CD14-positive monocyte (primary cell): ENCODE data around the gene EN2. TPM values are rescaled to one million over a fixed set of nuclear protein-coding genes. Genes with fewer than 3 reads are reported as not detected.

Source experiments
- DNase-seq, 3 donors: peaks; one replicate each; pipeline ENCODE4 v3.0.0-alpha.2; 2011 to 2022
- H2AFZ ChIP-seq: 2 replicates; pipeline ENCODE4 v1.6.0; 2012; ENCODE audit warnings: mild to moderate bottlenecking, low read depth, low read length, inconsistent platforms; ENCODE audit not compliant: insufficient read depth, poor library complexity, severe bottlenecking
- H3K27ac ChIP-seq, 2 donors: 1 replicate in 1 of 2; 2 replicates in 1 of 2; pipeline ENCODE4 v1.5.1; 2012 to 2013; ENCODE audit warnings: low read length in 2 of 2, control low read depth in 1 of 2, inconsistent platforms in 1 of 2, low read depth in 1 of 2, mild to moderate bottlenecking in 1 of 2
- H3K27me3 ChIP-seq, 2 donors: one replicate each; pipeline versions ENCODE4 v1.6.0 to v1.6.1; 2011 to 2013; ENCODE audit warnings: low read length in 2 of 2; ENCODE audit not compliant: control insufficient read depth in 2 of 2, insufficient read depth in 2 of 2
- H3K36me3 ChIP-seq, 2 donors: replicated peaks in 1 of 2; 1 replicate in 1 of 2; 2 replicates in 1 of 2; pipeline versions ENCODE4 v1.5.1 to v1.6.1; 2012 to 2013; ENCODE audit warnings: low read length in 2 of 2, control low read depth in 1 of 2, inconsistent platforms in 1 of 2, mild to moderate bottlenecking in 1 of 2; ENCODE audit not compliant: insufficient read depth in 2 of 2, control insufficient read depth in 1 of 2
- H3K4me1 ChIP-seq, 2 donors: 1 replicate in 1 of 2; 2 replicates in 1 of 2; pipeline versions ENCODE4 v1.5.1 to v1.6.1; 2012 to 2013; ENCODE audit warnings: low read length in 2 of 2, control low read depth in 1 of 2, inconsistent platforms in 1 of 2, mild to moderate bottlenecking in 1 of 2, moderate library complexity in 1 of 2; ENCODE audit not compliant: insufficient read depth in 2 of 2, control insufficient read depth in 1 of 2
- H3K4me2 ChIP-seq: replicated peaks from 2 replicates; pipeline ENCODE3; 2012; ENCODE audit warnings: low read length, moderate library complexity, mild to moderate bottlenecking; ENCODE audit not compliant: poor library complexity, severe bottlenecking; ENCODE audit errors: extremely low read depth
- H3K4me3 ChIP-seq, 3 experiments: fragments of 200-600 bp in 1 of 3; sonication (generic) in 1 of 3; replicated peaks in 1 of 3; 1 replicate in 2 of 3; 2 replicates in 1 of 3; pipeline ENCODE4 v1.5.1; 2011 to 2013; ENCODE audit warnings: low read length in 3 of 3, mild to moderate bottlenecking in 3 of 3, control low read depth in 2 of 3, low read depth in 2 of 3, inconsistent platforms in 1 of 3, moderate library complexity in 1 of 3
- H3K79me2 ChIP-seq: 2 replicates; pipeline ENCODE4 v1.6.0; 2012; ENCODE audit warnings: mild to moderate bottlenecking, control low read depth, inconsistent platforms, low read length, moderate library complexity; ENCODE audit not compliant: insufficient read depth
- H3K9ac ChIP-seq: 2 replicates; pipeline ENCODE4 v1.6.0; 2017; ENCODE audit warnings: low read length, mild to moderate bottlenecking; ENCODE audit not compliant: insufficient read depth, poor library complexity, severe bottlenecking
- H3K9me3 ChIP-seq, 2 donors: replicated peaks in 1 of 2; 1 replicate in 1 of 2; 2 replicates in 1 of 2; pipeline versions ENCODE4 v1.5.1 to v1.6.1; 2012 to 2013; ENCODE audit warnings: low read length in 2 of 2, control low read depth in 1 of 2; ENCODE audit not compliant: control insufficient read depth in 1 of 2, insufficient read depth in 1 of 2
- H4K20me1 ChIP-seq: 2 replicates; pipeline ENCODE4 v1.6.0; 2012; ENCODE audit warnings: mild to moderate bottlenecking, low read length, control low read depth, moderate library complexity; ENCODE audit not compliant: insufficient read depth
- H3K27ac Mint-ChIP-seq, 7 donors: one replicate each; pipeline ENCODE4 v1.8.0; 2020; ENCODE audit warnings: mild to moderate bottlenecking in 7 of 7, mixed read lengths in 7 of 7, moderate library complexity in 6 of 7, inconsistent platforms in 2 of 7
- H3K27me3 Mint-ChIP-seq, 3 donors: one replicate each; pipeline ENCODE4 v1.8.0; 2021 to 2022; ENCODE audit warnings: low read depth in 3 of 3, mild to moderate bottlenecking in 3 of 3, mixed read lengths in 3 of 3, moderate library complexity in 3 of 3, inconsistent platforms in 1 of 3
- H3K36me3 Mint-ChIP-seq, 2 donors: one replicate each; pipeline ENCODE4 v1.8.0; 2020; ENCODE audit warnings: mixed read lengths in 2 of 2, inconsistent platforms in 1 of 2, mild to moderate bottlenecking in 1 of 2
- H3K4me1 Mint-ChIP-seq: one replicate; pipeline ENCODE4 v1.8.0; 2020; ENCODE audit warnings: mild to moderate bottlenecking, mixed read lengths
- H3K4me3 Mint-ChIP-seq, 2 donors: one replicate each; pipeline ENCODE4 v1.8.0; 2020; ENCODE audit warnings: mild to moderate bottlenecking in 2 of 2, mixed read lengths in 2 of 2, moderate library complexity in 1 of 2
- H3K9me3 Mint-ChIP-seq, 7 donors: one replicate each; pipeline ENCODE4 v1.8.0; 2020 to 2022; ENCODE audit warnings: mixed read lengths in 7 of 7, mild to moderate bottlenecking in 6 of 7, moderate library complexity in 6 of 7, inconsistent platforms in 2 of 7
- CTCF ChIP-seq: fragments of 200-600 bp; IDR thresholded peaks from one replicate; pipeline ENCODE4 v1.8.0; 2022; ENCODE audit warnings: antibody characterized with exemption, mild to moderate bottlenecking
- WGBS: methylation state at CpG from one replicate; pipeline ENCODE4 v1.1.5; 2013; ENCODE audit warnings: missing lambda C conversion rate; ENCODE audit not compliant: insufficient coverage; 5-methylcytosine and 5-hydroxymethylcytosine counted together
- intact Hi-C, 2 donors: fragments of 100-400 bp; cut with micrococcal nuclease; formaldehyde crosslinking; loops; one replicate each; pipeline versions ENCODE4 v1.15.0 to v1.15.1; 2023
- polyA plus RNA-seq, 3 donors: library from polyadenylated mRNA; depleted of rRNA in 1 of 3; unstranded in 2 of 3; stranded (reverse) in 1 of 3; fragments of 300-500 nt in 2 of 3; fragments of >200 nt in 1 of 3; fragmentation: Illumina TruSeq in 2 of 3; gene quantifications; 1 replicate in 2 of 3; 2 replicates in 1 of 3; pipeline ENCODE4 v1.2.3, GENCODE V29; 2012 to 2021

EN2 gene
- polyA plus RNA-seq, 3 donors = not detected

DNA sequence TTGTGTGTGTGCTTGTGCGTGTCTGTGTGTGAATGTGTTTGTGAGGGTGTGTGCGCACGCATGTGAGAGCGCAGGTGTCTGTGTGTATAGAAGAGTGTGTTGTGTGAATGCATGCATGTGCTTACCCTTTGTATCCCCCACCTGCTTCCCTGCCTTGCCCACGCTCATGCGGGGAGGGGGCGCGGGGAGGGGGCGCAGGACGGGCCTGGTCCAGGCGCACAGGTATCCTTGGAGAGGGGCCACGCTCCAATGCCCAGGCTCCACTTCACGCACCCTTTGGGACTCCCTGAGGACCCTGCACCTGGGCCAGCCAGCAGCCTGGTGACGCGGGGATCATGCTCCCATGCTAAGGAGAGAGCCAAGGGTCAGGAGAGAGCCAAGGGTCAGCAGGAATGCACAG, 47.9 kb upstream of the EN2 start:
- Mint-ChIP-seq H3K27me3 (peaks cover 18 to 51% (median 20%) of the 10 kb centered on the region in 3 donors), H3K9me3 (peaks cover 0 to 2% (median 0%) of the 10 kb centered on the region in 7 donors), H3K4me3 (peak overlapping the region in 1 of 2 donors; percentile 36), H3K36me3 (no peaks in the 10 kb centered on the region), H3K27ac (no peak overlapping the region), H3K4me1 (no peaks in the 10 kb centered on the region)
- TF ChIP-seq CTCF = no peak
- Histone ChIP-seq H3K4me2 (no peak overlapping the region), H3K79me2 (no peaks in the 10 kb centered on the region), H2AFZ (no peak overlapping the region), H3K9me3 (no peaks in the 10 kb centered on the region), H3K4me1 (no peaks in the 10 kb centered on the region), H4K20me1 (no peaks in the 10 kb centered on the region), H3K4me3 (no peak overlapping the region), H3K27me3 (peaks cover 0 to 12% of the 10 kb centered on the region in 2 donors), H3K36me3 (no peaks in the 10 kb centered on the region), H3K27ac (no peak overlapping the region), H3K9ac (no peak overlapping the region)
- 92% methylated on average over 8 of the region's 15 CpGs for WGBS
- no peak for DNase-seq
- intact Hi-C loops = no loop called here

DNA sequence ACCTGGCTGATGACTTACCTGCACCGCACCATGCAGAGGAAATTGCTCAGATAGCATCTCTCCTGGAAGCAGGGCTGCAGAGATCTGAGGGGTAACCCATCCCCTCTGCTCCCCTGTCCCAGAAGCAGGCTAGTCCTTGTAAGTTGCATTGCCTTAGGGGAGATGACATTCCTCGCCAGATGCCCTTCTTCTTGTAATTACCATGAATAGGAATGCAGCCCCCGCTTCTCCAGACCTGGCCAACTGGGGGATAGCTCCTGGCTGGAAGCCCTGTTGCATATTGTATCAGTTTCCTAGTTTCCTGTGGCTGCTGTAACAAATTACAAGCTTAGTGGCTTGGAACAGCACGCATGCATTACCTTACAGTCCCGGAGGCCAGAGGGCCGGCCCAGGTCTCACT, 47.5 kb upstream of the EN2 start:
- intact Hi-C loops = no loop called here
- no peaks in the 10 kb centered on the region for H3K9me3 ChIP-seq
- peaks cover 14 to 47% (median 16%) of the 10 kb centered on the region in 3 donors for H3K27me3 Mint-ChIP-seq

More for the DNA sequence above, 47.5 kb upstream of the EN2 start:
- TF ChIP-seq CTCF = no peak
- Mint-ChIP-seq H3K9me3 (peaks cover 0 to 1% (median 0%) of the 10 kb centered on the region in 7 donors), H3K4me1 (no peaks in the 10 kb centered on the region), H3K27ac (peak overlapping the region in 2 of 7 donors; percentile 56 to 66), H3K36me3 (no peaks in the 10 kb centered on the region), H3K4me3 (no peak overlapping the region)
- no peak overlapping the region for H3K4me3 ChIP-seq
- H3K36me3 ChIP-seq = no peaks in the 10 kb centered on the region
- H3K27me3 ChIP-seq = peaks cover 0 to 11% of the 10 kb centered on the region in 2 donors
- no peak overlapping the region for H3K4me2 ChIP-seq
- H3K79me2 ChIP-seq = no peaks in the 10 kb centered on the region
- H3K27ac ChIP-seq = no peak overlapping the region
- H4K20me1 ChIP-seq = no peaks in the 10 kb centered on the region
- H3K9ac ChIP-seq = no peak overlapping the region
- H2AFZ ChIP-seq = no peak overlapping the region
- H3K4me1 ChIP-seq = no peaks in the 10 kb centered on the region
- 78% methylated on average over 6 of the region's 6 CpGs for WGBS
- no peak for DNase-seq
